Ovary (tissue), 9 donors: Measurements from ENCODE around the gene RFFL. TPM values are rescaled to one million over a fixed set of nuclear protein-coding genes. Genes with fewer than 3 reads are reported as not detected.

Source experiments
- DNase-seq, 5 donors: peaks; one replicate each; pipeline ENCODE4 v3.0.0-alpha.2; 2019 to 2020
- H3K27ac ChIP-seq, 2 donors: fragments of 200-600 bp; one replicate each; pipeline versions ENCODE4 v1.5.1 to v1.8.0; 2019 to 2022
- H3K27me3 ChIP-seq: fragments of 200-600 bp; one replicate; pipeline ENCODE4 v1.8.0; 2022
- H3K36me3 ChIP-seq: fragments of 200-600 bp; sonication (generic); one replicate; pipeline ENCODE4 v1.5.1; 2019
- H3K4me1 ChIP-seq: one replicate; pipeline ENCODE4 v1.8.1; 2013; ENCODE audit warnings: mild to moderate bottlenecking, moderate library complexity; ENCODE audit not compliant: insufficient read depth
- H3K4me3 ChIP-seq: fragments of 200-600 bp; sonication (generic); one replicate; pipeline ENCODE4 v1.5.1; 2017
- H3K9me3 ChIP-seq, 2 donors: fragments of 200-600 bp in 1 of 2; sonication (generic) in 1 of 2; one replicate each; pipeline versions ENCODE4 v1.5.1 to v1.8.1; 2013 to 2019; ENCODE audit warnings: mild to moderate bottlenecking in 1 of 2, moderate library complexity in 1 of 2
- EP300 ChIP-seq: sonication (generic); formaldehyde crosslinking; IDR thresholded peaks from one replicate; pipeline ENCODE4 v1.6.1; 2017; ENCODE audit warnings: antibody characterized with exemption
- POLR2A ChIP-seq: fragments of 450-650 bp; IDR thresholded peaks from one replicate; pipeline ENCODE4 v1.6.1; 2017; ENCODE audit warnings: antibody characterized with exemption, mild to moderate bottlenecking, moderate library complexity
- whole genome bisulfite sequencing, 3 donors: extraction: QIAGEN DNeasy Blood & Tissue Kit in 1 of 3; methylation state at CpG; one replicate each; pipeline versions ENCODE4 v1.1.5 to v1.1.7; 2013 to 2017; 5-methylcytosine and 5-hydroxymethylcytosine counted together
- intact Hi-C, 4 donors: fragments of 100-400 bp; cut with DNase I; formaldehyde crosslinking; loops; one replicate each; pipeline versions ENCODE4 v1.11.0 to v1.15.1; 2022 to 2023
- polyA plus RNA-seq, 2 donors: library from polyadenylated mRNA; stranded (reverse); fragments of 200-250 nt in 1 of 2; fragments of 350-450 nt in 1 of 2; fragmentation: Illumina TruSeq in 1 of 2; extraction: RNeasy Lipid Tissue Mini Kit (QIAGEN cat#74804) in 1 of 2; gene quantifications; one replicate each; pipeline ENCODE4 v1.2.3, GENCODE V29; 2013 to 2014
- total RNA-seq, 7 donors: library from RNA; depleted of rRNA in 2 of 7; stranded (reverse); fragments of >200 nt in 2 of 7; fragmentation: NEBNext Ultra II Directional in 3 of 7; extraction: Animal tissue kit (Norgen Biotek cat#: 25700) in 3 of 7; gene quantifications; one replicate each; pipeline versions ENCODE4 v1.1.0 to v1.2.4, GENCODE V29; 2016 to 2023
- TF ChIP-seq, protein P1 (sequence below), 3 donors: fragments of 450-650 bp in 2 of 3; fragments of 200-600 bp in 1 of 3; IDR thresholded peaks; one replicate each; pipeline versions ENCODE4 v1.5.1 to v1.8.0; 2016 to 2022; ENCODE audit warnings: antibody characterized with exemption in 3 of 3, mild to moderate bottlenecking in 1 of 3
- donor health status: DM: no; HTN: no; CAD: no; lungs with moderate emphysema.
- donor health status: DM: no; HTN: no; CAD: no.
- donor health status: Bipolar disorder and iron deficiency.
- donor health status: DM: yes; HTN: yes; CAD: no.
- donor health status: DM: no; HTN: no; CAD: no.
- donor health status: DM: yes; HTN: yes; CAD: no.

RFFL gene
- total and polyA plus RNA-seq, 9 donors: 6.3 to 23.9 (median 18.5) TPM

DNA sequence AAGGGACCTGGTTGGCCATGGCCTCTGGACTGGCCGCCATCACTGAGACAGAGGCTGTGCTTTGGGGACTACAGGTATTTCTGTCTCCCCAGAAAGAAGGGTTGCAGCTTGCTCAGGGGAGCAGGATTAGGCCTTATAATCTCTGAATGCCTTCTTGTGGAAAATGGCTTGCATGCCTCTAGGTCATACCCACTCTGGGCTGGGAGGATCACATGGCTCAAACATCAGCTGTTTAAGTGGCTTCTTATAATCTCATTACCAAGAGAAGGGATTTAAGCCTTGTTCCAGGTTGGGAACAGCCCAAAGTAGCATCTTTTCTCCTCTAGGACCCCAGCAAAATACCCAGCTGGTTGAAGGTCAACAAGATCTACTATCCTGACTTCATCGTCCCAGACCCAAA is 64.1 kb downstream of the RFFL start:
- DNase-seq: no peak
- WGBS, 3 donors: 96 to 100% (median 96%) methylated on average over 2 of the region's 2 CpGs
- TF ChIP-seq, protein P1, sequence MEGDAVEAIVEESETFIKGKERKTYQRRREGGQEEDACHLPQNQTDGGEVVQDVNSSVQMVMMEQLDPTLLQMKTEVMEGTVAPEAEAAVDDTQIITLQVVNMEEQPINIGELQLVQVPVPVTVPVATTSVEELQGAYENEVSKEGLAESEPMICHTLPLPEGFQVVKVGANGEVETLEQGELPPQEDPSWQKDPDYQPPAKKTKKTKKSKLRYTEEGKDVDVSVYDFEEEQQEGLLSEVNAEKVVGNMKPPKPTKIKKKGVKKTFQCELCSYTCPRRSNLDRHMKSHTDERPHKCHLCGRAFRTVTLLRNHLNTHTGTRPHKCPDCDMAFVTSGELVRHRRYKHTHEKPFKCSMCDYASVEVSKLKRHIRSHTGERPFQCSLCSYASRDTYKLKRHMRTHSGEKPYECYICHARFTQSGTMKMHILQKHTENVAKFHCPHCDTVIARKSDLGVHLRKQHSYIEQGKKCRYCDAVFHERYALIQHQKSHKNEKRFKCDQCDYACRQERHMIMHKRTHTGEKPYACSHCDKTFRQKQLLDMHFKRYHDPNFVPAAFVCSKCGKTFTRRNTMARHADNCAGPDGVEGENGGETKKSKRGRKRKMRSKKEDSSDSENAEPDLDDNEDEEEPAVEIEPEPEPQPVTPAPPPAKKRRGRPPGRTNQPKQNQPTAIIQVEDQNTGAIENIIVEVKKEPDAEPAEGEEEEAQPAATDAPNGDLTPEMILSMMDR (IDR thresholded peaks at IDR 0.05): no peak
- TF ChIP-seq POLR2A (no peak), EP300 (no peak)
- Histone ChIP-seq H3K9me3 (no peaks in the 10 kb centered on the region), H3K4me1 (peaks cover 6% of the 10 kb centered on the region), H3K4me3 (no peak overlapping the region), H3K27ac (no peak overlapping the region), H3K27me3 (no peaks in the 10 kb centered on the region), H3K36me3 (no peaks in the 10 kb centered on the region)
- intact Hi-C loops: loop anchor here in 1 of 4 donors (10.0 kb wide), 1 partner anchor 85 kb away; no protein-coding TSS in a partner anchor

DNA sequence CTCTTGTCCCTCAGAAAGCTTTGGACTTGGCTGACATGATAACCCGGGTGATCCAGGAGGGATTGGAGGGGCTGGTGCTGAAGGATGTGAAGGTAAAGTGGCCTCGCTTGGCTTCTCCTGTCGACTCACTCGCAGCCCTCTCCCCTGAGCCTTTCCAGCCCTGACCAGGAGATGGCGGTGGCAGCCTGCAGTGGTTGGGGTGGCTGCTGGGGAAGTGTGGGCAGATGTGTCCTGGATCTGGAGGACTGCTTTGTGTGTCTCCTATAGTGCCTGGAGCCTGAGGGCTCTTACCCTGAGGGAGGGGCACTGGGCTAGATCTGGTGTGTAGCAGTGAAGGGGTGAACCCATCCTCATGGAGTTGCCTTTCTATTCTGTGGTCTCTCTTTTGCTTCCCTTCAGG is 65.3 kb downstream of the RFFL start:
- WGBS, 3 donors: 73 to 79% (median 74%) methylated on average over 5 of the region's 5 CpGs
- Histone ChIP-seq H3K27ac (peak overlapping the region in 1 of 2 donors; percentile 61), H3K4me1 (peaks cover 6% of the 10 kb centered on the region), H3K36me3 (no peaks in the 10 kb centered on the region), H3K27me3 (no peaks in the 10 kb centered on the region), H3K9me3 (no peaks in the 10 kb centered on the region), H3K4me3 (no peak overlapping the region)
- DNase-seq: no peak
- no peak for TF ChIP-seq POLR2A
- no peak for TF ChIP-seq EP300
- TF ChIP-seq, protein P1 (IDR thresholded peaks at IDR 0.05): no peak
- intact Hi-C loops: loop anchor here in 1 of 4 donors (10.0 kb wide), 1 partner anchor 87 kb away; no protein-coding TSS in a partner anchor

DNA sequence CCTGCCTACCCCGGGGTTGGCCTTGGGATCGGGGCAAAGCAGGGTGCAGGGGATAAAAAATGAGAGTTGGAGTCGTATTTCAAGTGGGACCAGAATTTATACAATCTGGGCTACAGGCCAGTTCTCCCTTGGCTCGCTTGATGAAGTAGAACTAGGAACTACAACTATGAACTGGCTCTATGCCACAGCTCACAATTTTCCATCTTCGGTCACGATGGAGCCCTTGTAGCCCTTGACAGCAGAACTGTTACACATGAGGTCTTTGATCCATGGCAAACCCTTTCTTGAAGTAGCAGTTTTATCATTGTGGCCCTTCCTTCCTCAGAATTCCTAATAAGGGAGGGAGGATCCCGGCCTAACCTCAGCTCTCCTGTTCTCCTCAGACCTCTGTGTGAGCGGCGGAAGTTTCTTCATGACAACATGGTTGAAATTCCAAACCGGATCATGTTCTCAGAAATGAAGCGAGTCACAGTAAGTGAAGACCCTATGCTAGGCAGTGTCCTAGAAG is 66.1 kb downstream of the RFFL start:
- Histone ChIP-seq H3K4me1 (peaks cover 6% of the 10 kb centered on the region), H3K27me3 (no peaks in the 10 kb centered on the region), H3K27ac (peak overlapping the region in 1 of 2 donors; percentile 61), H3K36me3 (no peaks in the 10 kb centered on the region), H3K4me3 (no peak overlapping the region), H3K9me3 (no peaks in the 10 kb centered on the region)
- DNase-seq: peak; percentile 51 to 80 (median 70)
- intact Hi-C loops: loop anchor here in 1 of 4 donors (10.0 kb wide), 1 partner anchor 87 kb away; no protein-coding TSS in a partner anchor
- WGBS, 3 donors: 16 to 28% (median 23%) methylated on average over 11 of the region's 11 CpGs
- TF ChIP-seq EP300 (no peak), POLR2A (no peak)
- TF ChIP-seq, protein P1 (IDR thresholded peaks at IDR 0.05): no peak

DNA sequence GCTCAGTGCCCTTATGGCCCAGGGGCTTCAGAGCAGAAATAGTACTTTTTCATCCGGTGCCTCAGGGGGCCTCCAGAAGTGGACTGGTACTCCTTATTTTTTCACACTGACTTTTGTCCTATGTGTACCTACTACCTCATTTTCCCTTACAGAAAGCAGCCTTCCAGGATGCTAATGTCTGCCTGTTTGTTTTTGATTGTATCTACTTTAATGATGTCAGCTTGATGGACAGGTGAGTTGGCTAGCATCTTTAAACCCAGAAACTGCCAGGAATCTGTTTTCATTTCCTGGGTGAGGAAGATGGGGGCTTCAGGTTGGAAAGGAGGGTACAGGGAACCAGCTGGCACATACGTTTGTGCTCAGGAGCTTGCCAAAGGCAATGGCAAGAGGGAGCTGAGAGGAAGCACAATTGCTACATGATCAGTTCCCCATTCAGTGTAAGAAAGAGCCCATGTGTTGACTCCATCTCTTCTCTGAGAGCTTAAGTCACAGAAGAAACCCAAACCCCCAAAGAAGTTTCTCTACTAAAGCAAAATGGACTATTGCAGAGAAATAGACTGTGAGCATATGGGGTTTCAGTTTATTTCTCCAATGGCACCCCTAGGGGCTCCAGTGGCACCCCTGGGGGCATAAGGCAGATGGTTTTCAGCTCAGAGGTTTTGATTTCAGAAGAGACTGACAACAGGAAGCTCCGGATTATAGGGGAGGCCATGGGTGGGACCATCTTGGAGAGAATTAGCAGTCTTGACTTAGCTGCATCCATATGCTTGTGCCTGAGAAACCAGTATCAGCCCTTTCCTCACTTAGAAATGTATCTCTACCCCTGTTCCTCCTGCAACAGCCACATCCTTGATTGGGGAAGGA is 66.9 kb downstream of the RFFL start:
- WGBS, 3 donors: 73 to 87% (median 78%) methylated on average over 3 of the region's 3 CpGs
- intact Hi-C loops: loop anchor here in 1 of 4 donors (10.0 kb wide), 1 partner anchor 88 kb away; no protein-coding TSS in a partner anchor
- no peaks in the 10 kb centered on the region for H3K36me3 ChIP-seq

More for the DNA sequence above, 66.9 kb downstream of the RFFL start:
- H3K27ac ChIP-seq: peak overlapping the region in 1 of 2 donors; percentile 61
- no peak for DNase-seq
- H3K27me3 ChIP-seq: no peaks in the 10 kb centered on the region
- H3K9me3 ChIP-seq: no peaks in the 10 kb centered on the region
- TF ChIP-seq, protein P1 (IDR thresholded peaks at IDR 0.05): no peak
- TF ChIP-seq POLR2A (no peak), EP300 (no peak)
- H3K4me3 ChIP-seq: no peak overlapping the region
- peaks cover 6% of the 10 kb centered on the region for H3K4me1 ChIP-seq
